Measurements from ENCODE around the gene CFD.
"Not testable (repeated sequence)": the region's sequence is repeated elsewhere in the genome, so short reads cannot be mapped to it uniquely, and the experiment has no call there.

The CFD gene

DNA sequence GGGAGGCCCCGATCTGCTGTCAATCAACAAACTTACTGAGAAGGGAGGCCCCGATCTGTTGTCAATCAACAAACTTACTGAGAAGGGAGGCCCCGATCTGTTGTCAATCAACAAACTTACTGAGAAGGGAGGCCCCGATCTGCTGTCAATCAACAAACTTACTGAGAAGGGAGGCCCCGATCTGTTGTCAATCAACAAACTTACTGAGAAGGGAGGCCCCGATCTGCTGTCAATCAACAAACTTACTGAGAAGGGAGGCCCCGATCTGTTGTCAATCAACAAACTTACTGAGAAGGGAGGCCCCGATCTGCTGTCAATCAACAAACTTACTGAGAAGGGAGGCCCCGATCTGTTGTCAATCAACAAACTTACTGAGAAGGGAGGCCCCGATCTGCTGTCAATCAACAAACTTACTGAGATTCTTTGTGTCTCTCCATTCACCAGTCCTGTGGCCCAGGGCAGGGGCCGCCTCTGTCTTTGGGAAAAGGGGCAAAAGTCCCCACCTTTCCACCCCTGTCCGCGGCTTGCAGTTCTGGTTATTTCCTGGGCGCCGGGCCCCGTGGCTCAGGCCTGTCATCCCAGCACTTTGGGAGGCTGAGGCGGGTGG, 5.7 kb upstream of the CFD start:
- not testable (repeated sequence) for DNase-seq

DNA sequence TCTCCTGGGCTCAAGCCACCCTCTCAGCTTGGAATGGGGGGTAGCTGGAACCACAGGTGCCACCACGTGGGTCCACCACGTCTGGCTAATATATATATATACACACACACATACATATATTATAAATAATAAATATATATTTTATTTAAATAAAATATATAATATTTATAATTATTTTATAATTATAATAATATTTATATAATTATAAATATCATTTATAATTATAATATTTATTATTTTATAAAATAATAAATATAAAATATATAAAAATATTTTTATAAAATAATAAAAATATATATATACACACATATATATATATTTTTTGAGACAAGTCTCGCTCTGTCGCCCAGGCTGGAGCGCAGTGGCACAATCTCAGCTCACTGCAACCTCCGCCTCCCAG, 4.9 kb upstream of the CFD start:
- DNase-seq, result no peak

DNA sequence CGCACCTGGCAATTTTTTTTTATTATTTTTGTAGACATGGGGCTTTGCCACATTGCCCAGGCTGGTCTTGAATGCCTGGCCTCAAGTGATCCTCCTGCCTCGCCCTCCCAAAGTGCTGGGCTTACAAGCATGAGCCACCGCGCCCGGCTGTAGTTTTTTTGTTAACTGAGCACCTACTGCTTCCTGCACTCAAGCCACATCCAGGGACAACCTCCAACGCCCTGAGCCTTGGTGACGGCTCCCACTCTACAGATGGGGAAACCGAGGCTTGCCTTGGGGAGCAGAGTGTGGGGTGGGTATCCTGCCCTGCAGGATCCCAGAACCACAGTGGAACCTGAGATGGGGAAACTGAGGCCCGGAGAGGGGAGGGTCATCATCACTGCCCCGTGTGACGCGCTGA, 4.3 kb upstream of the CFD start:
- DNase-seq, result no peak

- no peak for DNase-seq
Observed at GRCh38 chr19:855566-856120, 3.8 kb upstream of the CFD start.

DNA sequence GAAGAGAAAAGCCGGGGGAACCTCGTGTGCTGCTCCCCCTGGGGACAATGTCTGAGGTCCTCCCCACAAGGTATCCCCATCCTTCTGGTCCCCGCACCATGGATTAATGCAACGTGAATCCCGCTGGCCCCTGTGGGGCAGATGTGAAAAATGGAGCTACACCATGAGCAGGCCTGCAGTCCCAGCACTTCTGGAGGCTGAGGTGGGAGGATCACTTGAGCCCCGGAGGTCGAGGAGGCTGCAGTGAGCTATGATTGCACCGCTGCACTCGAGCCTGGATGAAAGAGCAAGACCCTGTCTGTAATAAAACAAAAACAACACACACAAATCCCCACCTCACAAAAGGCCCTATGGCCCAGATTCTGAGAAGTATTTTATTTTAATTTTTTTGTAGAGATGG, 1.2 kb upstream of the CFD start:
- DNase-seq, result no peak

- DNase-seq, result no peak
Observed at GRCh38 chr19:861141-861755, 1.8 kb downstream of the CFD start.

DNA sequence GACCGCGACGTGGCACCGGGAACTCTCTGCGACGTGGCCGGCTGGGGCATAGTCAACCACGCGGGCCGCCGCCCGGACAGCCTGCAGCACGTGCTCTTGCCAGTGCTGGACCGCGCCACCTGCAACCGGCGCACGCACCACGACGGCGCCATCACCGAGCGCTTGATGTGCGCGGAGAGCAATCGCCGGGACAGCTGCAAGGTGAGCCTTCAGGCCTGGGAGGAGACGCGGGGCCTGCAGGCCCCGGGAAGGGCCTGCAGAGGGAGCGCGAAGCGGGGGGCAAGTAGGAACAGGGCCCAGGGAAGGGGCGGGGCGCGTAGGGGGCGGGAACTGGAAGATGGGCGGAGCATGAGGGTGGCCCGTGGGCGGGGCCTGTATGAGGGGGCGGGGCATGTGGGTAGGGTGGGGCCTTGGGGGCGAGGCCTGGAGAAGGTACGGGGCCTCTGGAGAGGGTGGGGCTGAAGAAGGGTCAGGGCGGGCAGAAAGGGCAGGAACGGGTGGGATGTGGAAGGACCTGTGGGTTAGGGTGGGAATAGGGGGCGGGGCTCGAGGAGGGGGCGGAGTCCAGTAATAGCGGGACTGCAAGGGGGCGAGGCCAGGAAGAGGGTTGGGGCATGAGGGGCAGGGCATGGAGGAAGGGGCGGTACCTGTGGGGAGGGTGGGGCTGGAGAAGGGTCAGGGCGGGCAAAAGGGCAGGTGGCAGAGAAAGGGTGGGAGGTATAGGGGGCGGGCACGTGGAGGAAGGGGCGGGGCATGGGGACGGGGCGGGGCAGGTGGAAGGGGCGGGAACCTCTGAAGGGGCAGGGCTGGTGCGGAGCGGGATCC, 2.5 kb downstream of the CFD start:
- no peak for DNase-seq

GRCh38 chr19:862581-863314, 3.3 kb downstream of the CFD start:
- DNase-seq, result peak; percentile 41

DNA sequence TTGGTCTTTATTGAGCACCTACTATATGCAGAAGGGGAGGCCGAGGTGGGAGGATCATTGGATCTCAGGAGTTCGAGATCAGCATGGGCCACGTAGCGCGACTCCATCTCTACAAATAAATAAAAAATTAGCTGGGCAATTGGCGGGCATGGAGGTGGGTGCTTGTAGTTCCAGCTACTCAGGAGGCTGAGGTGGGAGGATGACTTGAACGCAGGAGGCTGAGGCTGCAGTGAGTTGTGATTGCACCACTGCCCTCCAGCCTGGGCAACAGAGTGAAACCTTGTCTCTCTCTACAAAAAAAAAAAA, 3.8 kb downstream of the CFD start:
- no peak for DNase-seq

DNA sequence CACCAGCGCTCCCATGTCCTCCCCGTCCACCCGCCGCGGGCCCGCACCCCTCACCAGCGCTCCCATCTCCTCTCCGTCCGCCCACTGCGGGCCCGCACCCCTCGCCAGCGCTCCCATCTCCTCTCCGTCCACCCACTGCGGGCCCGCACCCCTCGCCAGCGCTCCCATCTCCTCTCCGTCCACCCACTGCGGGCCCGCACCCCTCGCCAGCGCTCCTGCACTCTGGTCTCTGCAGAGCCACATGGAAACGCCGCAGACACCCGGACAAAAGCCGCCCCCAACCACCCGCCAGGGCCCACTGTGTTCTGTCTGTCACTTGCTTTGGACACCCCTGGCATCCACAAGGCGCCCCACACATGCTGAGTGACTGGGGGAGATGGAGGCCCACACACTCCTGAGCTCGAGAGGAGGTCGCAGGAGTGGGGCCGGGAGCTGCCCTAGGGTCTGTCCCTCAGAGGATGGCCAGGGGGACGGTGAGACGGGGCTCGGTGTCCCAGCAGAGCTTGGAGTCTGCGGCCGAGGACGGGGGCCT, 7.4 kb downstream of the CFD start:
- DNase-seq, result no peak

DNA sequence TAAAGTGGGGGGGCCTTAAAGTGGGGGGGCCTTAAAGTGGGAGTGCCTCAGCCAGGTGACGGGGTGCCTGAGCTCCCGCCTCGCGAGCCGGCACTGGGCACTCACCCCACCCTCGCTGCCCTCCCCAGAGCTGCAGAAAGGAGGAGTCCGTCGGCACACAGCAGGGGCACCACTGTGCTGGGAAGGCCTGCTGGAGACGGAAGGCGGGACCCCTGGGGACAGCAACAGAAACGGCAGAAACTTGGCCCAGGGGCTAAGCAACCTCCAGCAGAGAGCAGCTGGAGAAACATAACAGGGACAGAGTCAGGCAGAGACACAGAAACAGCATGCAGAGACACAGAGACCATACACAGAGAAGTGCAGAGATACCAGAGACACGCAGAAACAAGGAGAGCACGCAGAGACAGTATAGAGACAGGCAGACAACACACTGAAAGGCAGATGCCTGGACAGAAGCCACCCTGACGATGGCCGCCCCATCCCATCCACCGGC, 7.9 kb downstream of the CFD start:
- no peak for DNase-seq

- DNase-seq, result no peak
Observed at GRCh38 chr19:867855-868457, 8.5 kb downstream of the CFD start.

GRCh38 chr19:868458-869244, 9.2 kb downstream of the CFD start:
- DNase-seq, result no peak

DNA sequence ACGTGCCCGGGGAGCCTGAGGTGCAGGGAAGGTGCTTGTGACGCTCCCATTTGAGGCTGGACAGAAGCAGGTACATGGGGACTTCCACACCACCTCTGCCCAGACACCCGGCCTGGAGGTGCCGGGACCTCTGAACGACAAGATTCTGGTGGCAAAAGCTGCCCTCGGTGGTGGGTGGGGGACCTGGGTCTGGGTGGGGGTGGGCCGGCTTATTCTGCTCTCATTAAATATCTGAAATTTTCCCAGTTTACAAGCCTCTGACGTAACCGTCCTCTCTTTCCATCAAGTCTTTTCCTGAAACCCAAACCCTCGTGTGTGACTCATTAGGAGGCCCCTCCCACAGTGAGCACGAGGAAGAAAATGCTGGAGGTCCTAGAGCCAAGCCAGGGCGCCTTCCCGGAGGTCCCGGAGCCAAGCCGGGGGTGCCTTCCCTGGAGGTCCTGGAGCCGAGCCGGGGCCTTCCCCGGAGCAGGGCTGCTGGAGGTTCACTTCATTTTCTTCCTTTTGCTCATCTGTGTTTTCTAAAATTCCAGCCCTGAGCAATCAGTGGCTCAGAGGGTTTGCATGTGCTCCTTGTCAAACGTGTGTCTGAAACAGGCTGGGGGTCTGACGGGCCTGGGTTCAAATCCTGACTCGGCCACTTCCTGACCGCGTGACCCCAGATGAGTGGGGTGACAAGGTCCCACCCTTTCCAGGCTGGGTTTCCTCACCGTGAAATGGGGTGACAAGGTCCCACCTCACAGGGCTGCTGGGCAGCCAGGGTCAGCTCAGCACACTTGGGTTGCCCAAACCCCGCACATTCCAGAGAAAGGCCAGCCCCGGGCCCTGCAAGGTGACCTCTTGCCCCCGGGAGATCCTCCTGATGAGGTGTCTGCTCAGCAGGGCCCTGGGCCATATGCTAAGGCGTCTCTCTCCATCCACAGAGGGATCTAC, 10.0 kb downstream of the CFD start:
- peak; percentile 96 for DNase-seq

GRCh38 chr19:870314-870713, 10.8 kb downstream of the CFD start:
- no peak for DNase-seq

- DNase-seq, result no peak
Observed at GRCh38 chr19:870963-871401, 11.5 kb downstream of the CFD start.

DNA sequence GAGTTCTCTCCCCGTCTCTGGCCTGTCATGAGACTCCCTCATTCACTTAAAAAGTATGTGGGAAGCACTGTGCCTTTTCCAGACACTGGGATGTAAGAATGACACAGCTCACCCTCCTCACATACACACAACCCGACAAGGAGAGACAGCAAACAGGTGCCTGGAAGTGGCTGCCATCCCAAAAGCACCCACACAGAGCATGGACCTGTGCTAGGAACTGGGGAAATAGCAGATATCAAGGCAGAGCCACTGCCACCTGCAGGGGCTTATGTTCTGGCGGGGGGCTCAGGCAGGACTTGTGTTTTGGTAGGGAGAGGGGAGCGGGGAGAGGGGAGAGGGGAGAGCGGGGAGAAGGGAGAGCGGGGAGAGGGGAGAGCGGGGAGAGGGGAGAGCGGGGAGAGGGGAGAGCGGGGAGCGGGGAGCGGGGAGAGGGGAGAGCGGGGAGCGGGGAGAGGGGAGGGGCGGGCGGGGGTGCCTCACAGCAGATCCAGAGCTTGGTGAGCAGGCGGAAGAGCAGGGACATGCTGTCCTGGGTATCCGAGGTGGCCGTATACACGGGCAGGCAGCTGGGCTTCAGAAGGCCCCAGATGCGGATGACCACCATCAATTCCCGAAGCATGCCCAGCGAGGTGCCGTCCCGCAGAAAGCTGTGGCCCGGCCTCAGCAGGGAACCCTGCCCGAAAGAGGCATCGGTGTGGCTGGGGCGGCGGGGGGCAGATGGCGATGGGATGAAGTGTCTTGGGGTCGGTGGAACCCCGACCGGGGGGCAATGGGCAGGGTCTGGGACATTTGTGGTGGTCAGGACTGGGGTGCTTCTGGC, 12.2 kb downstream of the CFD start:
- DNase-seq, result no peak

DNA sequence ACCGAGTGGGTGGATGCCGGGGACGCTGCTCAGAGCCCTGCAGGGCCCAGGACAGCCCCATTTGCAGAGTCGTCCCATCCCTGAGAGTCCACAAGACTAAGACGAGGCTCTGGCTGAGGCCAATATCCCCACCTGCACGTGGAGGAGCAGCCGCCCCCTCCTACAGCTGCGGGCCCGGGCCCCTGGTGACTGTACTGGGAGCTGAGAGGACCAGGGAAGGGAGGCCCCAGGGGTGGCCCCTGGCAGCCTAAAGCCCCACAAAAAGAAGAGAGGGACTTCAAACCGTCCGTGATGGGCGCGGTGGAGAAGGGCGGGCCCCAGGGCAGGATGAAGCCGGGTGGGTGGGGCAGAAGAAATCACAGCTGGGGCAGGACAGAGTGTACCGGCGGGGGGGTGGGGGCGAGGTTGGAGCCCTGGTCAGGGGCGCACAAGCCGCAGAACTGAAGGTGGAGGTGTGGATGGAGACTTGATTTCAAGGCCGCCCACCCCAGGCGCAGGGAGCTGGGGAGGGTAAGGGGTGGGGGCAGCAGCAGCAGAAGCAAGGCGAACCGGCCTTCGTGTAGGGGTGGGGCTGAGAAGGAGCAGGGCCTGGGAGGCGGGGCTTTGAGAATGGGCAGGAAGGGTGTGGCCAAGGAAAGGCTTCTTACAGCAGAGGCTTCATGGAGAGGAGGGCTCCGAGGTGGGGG, 12.9 kb downstream of the CFD start:
- peak; percentile 75 for DNase-seq

DNA sequence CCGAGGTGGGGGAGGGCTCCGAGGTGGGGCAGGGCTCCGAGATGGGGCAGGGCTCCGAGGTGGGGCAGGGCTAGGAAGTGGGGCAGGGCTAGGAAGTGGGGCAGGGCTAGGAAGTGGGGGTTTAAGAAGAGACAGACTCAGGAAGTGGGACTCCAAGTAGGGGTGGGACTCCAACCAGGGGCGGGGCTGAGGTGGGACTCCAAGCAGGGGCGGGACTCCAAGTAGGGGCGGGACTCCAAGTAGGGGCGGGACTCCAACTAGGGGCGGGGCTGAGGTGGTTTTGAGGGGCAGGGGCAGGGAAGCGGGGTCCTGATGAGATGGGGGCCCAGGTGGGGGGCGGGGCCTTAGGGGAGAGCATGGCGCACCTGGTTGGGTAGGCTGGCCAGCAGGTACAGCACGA, 13.6 kb downstream of the CFD start:
- peak; percentile 67 for DNase-seq
